Measurements from ENCODE around the gene ADGRF3.

The ADGRF3 gene, protein sequence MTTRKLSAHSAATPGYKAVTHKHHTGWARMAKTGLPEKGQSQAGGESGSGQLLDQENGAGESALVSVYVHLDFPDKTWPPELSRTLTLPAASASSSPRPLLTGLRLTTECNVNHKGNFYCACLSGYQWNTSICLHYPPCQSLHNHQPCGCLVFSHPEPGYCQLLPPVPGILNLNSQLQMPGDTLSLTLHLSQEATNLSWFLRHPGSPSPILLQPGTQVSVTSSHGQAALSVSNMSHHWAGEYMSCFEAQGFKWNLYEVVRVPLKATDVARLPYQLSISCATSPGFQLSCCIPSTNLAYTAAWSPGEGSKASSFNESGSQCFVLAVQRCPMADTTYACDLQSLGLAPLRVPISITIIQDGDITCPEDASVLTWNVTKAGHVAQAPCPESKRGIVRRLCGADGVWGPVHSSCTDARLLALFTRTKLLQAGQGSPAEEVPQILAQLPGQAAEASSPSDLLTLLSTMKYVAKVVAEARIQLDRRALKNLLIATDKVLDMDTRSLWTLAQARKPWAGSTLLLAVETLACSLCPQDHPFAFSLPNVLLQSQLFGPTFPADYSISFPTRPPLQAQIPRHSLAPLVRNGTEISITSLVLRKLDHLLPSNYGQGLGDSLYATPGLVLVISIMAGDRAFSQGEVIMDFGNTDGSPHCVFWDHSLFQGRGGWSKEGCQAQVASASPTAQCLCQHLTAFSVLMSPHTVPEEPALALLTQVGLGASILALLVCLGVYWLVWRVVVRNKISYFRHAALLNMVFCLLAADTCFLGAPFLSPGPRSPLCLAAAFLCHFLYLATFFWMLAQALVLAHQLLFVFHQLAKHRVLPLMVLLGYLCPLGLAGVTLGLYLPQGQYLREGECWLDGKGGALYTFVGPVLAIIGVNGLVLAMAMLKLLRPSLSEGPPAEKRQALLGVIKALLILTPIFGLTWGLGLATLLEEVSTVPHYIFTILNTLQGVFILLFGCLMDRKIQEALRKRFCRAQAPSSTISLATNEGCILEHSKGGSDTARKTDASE

DNA sequence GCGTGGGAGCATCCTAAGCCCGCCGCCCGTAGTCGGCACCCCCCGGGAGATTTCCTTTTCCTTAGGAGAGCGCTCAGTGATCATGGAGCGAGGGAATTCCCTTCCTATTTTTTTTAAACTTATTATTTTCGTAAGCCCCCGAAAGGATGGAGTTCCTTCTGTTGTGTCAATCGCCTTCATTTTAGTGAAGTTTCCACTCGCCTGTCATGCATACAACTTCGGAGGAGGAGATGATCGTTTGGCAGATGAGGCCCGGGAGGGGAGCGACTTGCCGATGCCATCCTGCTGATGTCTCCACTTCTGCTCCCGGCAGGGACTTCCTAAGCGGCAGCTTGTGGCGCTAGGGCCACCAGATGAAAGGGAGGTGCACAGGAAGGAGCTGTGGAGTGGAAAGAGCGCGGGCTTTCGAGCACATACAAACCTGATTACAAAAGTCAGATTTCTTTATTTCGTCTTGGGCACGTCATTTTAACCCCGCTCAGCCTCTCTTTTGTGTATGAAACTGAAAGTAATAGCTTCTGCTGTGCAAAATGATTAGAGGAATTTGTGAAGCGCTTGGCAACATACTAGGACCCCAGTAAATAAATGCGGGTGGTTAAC is at the start of gene ADGRF3:
ADGRF3 (minus strand) TSS at position 336 of the 600 bp plus-strand sequence. CDS start 555 bp downstream, outside the sequence.
- POLR2A ChIA-PET, result interaction anchor here (1.0 kb wide), 1 partner anchor 9 kb away, joined by 3 read pairs; no protein-coding TSS in a partner anchor
- TF ChIP-seq, protein P1, sequence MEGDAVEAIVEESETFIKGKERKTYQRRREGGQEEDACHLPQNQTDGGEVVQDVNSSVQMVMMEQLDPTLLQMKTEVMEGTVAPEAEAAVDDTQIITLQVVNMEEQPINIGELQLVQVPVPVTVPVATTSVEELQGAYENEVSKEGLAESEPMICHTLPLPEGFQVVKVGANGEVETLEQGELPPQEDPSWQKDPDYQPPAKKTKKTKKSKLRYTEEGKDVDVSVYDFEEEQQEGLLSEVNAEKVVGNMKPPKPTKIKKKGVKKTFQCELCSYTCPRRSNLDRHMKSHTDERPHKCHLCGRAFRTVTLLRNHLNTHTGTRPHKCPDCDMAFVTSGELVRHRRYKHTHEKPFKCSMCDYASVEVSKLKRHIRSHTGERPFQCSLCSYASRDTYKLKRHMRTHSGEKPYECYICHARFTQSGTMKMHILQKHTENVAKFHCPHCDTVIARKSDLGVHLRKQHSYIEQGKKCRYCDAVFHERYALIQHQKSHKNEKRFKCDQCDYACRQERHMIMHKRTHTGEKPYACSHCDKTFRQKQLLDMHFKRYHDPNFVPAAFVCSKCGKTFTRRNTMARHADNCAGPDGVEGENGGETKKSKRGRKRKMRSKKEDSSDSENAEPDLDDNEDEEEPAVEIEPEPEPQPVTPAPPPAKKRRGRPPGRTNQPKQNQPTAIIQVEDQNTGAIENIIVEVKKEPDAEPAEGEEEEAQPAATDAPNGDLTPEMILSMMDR (IDR thresholded peaks at IDR 0.05; ENCODE audit: control extremely low read depth, extremely low read depth, low read depth, missing control alignments), result no peak
- peak; percentile 27 for DNase-seq (ENCODE audit: extremely low spot score)
- CTCF ChIA-PET, result interaction anchor here (1.1 to 3.5 kb wide), 4 partner anchors 9 to 26 kb away, joined by 3 to 13 read pairs (median 4); no protein-coding TSS in a partner anchor

DNA sequence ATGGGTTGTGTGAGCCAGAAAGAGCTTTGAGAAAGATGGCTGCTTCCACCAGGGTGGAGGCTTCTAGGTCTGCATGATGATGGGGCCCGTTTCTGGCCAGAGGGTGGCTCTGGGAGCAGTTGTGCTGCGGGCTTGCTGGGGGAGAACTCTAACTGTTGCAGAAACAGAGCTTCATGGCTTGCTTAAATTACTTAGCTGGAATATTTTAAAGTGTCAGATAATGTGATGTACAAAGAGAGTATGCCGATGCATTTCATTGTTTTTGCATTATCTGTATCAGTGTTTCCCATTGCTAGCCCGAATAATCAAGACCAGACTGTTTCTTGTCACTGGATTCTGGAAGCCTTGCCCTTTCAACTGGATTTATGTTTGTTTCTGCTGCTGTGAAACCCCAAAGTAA is 48.8 kb upstream of the ADGRF3 start:
- POLR2A ChIA-PET, result interaction anchor here (0.5 kb wide), 1 partner anchor 14 kb away, joined by 4 read pairs; no protein-coding TSS in a partner anchor
- CTCF ChIA-PET, result no interaction called here
- TF ChIP-seq, protein P1 (IDR thresholded peaks at IDR 0.05; ENCODE audit: control extremely low read depth, extremely low read depth, low read depth, missing control alignments), result no peak
- DNase-seq (ENCODE audit: extremely low spot score), result no peak

DNA sequence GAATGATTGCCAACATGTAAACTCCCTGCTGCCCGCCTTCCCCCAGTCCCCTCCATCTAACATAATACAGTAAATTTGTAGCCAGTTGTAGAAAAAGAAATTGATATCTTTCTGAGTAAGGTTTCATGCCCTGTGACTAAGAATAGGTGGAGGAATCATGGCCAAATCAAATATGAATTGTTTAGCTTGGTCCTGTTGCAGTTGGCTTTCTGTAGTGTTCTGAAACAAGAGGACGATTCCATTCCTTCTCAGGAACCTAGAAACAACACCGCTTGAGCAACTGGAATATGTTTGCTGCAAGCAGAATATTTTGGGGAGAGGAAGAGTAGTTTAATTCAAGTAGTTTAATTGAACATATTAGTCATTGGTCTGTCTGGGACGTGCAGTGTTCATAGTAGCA is 48.1 kb upstream of the ADGRF3 start:
- CTCF ChIA-PET, result interaction anchor here (1.0 kb wide), 1 partner anchor 11 kb away, joined by 4 read pairs; no protein-coding TSS in a partner anchor
- no peak for DNase-seq (ENCODE audit: extremely low spot score)
- TF ChIP-seq, protein P1 (IDR thresholded peaks at IDR 0.05; ENCODE audit: control extremely low read depth, extremely low read depth, low read depth, missing control alignments), result no peak
- POLR2A ChIA-PET, result no interaction called here

DNA sequence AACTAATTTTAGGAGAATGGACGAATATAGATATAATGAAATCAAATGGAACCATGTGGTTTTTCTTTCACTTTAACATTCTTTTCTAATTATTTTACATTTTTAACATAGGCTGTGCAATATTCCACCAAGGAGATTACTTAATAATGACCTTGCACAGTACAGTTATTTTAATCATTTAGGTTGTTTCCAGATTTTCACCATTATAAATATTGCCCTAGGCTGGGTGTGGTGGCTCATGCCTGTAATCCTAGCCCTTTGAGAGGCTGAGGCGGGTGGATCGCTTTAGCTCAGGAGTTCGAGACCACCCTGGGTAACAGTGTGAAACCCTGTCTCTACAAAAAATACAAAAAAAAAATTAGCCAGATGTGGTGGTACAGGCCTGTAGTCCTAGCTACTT is 40.6 kb upstream of the ADGRF3 start:
- POLR2A ChIA-PET, result interaction anchor here (0.5 kb wide), 1 partner anchor 1322 kb away, joined by 4 read pairs; no protein-coding TSS in a partner anchor
- DNase-seq (ENCODE audit: extremely low spot score), result no peak
- TF ChIP-seq, protein P1 (IDR thresholded peaks at IDR 0.05; ENCODE audit: control extremely low read depth, extremely low read depth, low read depth, missing control alignments), result no peak
- CTCF ChIA-PET, result no interaction called here

DNA sequence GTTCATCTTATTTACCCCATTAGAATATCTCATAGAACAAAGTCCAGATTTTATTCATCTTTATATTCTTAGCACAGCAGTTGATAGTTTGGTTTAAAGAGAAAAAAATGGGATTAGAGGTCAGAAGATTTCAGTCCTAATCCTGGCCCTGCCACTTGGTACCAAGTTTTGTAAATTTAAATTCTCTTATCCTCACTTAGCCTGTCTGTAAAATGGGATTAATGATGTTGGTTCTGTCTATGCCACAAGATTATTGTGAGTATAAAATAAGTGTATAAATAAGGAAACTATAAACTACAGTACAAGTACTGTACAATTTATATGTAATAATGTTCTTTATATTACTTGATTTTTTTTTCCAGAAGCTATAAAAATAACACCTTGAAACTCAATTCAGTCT is 38.0 kb upstream of the ADGRF3 start:
- TF ChIP-seq, protein P1 (IDR thresholded peaks at IDR 0.05; ENCODE audit: control extremely low read depth, extremely low read depth, low read depth, missing control alignments), result no peak
- ChIA-PET CTCF (interaction anchor here (0.7 kb wide), 1 partner anchor 16 kb away, joined by 3 read pairs; no protein-coding TSS in a partner anchor), POLR2A (no interaction called here)
- no peak for DNase-seq (ENCODE audit: extremely low spot score)

Data from GM10248 (cell line).